GM18873 (cell line): ENCODE results near the gene SIRT6.
"Not testable (repeated sequence)": the region's sequence is repeated elsewhere in the genome, so short reads cannot be mapped to it uniquely, and the experiment has no call there.

Source experiments
- ATAC-seq: cut with Tn5 transposase; IDR thresholded peaks from one replicate; pipeline ENCODE4 v1.9.1; 2021; ENCODE audit warnings: mild to moderate bottlenecking, moderate library complexity, moderate number of reproducible peaks; ENCODE audit not compliant: unreplicated experiment, low FRiP score

SIRT6 gene

GRCh38 chr19:4139614-4140236 is 42.6 kb downstream of the SIRT6 start:
- no peak for ATAC-seq

- ATAC-seq, result no peak
Observed at GRCh38 chr19:4138445-4138844, 43.9 kb downstream of the SIRT6 start.

GRCh38 chr19:4136680-4137088 is 45.7 kb downstream of the SIRT6 start:
- ATAC-seq, result no peak

GRCh38 chr19:4135386-4135785 is 47.0 kb downstream of the SIRT6 start:
- not testable (repeated sequence) for ATAC-seq

GRCh38 chr19:4134351-4134750 is 48.0 kb downstream of the SIRT6 start:
- ATAC-seq, result no peak

- no peak for ATAC-seq
Observed at GRCh38 chr19:4130744-4131438, 51.5 kb downstream of the SIRT6 start.

GRCh38 chr19:4129050-4129449 is 53.3 kb downstream of the SIRT6 start:
- ATAC-seq, result not testable (repeated sequence)

- ATAC-seq, result not testable (repeated sequence)
Observed at GRCh38 chr19:4127322-4127721, 55.0 kb downstream of the SIRT6 start.

- no peak for ATAC-seq
Observed at GRCh38 chr19:4124638-4125037, 57.7 kb downstream of the SIRT6 start.
